Heart left ventricle (tissue), 13 donors: ENCODE data around the gene RASL11B.

Experiments
- CTCF ChIP-seq, 12 donors: fragments of 200-600 bp; sonication (generic) in 4 of 12; IDR thresholded peaks; one replicate each; pipeline versions ENCODE4 v1.5.0 to v1.8.0; 2018 to 2022; ENCODE audit warnings: antibody characterized with exemption in 12 of 12, mild to moderate bottlenecking in 5 of 12
- POLR2A ChIP-seq, 2 donors: fragments of 450-650 bp; IDR thresholded peaks; one replicate each; pipeline ENCODE4 v1.6.1; 2017; ENCODE audit warnings: antibody characterized with exemption in 2 of 2, mild to moderate bottlenecking in 2 of 2, moderate library complexity in 2 of 2
- donor health status: ischemic (EF 13 %, LVEDD 7.1; RV severe dilation, severe dysfunction).
- donor health status: DM: no; HTN: yes; CAD: no.
- donor health status: DM: no; HTN: no; CAD: no.
- donor health status: ischemic (EF 25% LVEDD 6.9; RV normal size, moderate dysfunction).
- donor health status: ischemic (EF 25% LVEDD 5.7; RV mildly dilated, moderate dysfunction).
- donor health status: ischemic (EF 35%, LVEDD 5.7; RV mildly dilated, moderate dysfunction).
- donor health status: nonischemic (EF 11% LVEDD 7.7; RV severe dilation, severe dysfunction).
- donor health status: DM: yes; HTN: yes; CAD: no.
- donor health status: PGD.
- donor health status: ischemic (EF 29% LVEDD 5.4; RV normal size, mild dysfunction).
- donor health status: nonischemic (EF 23%, LVEDD 6.1; RV moderate dilation, normal function).

DNA sequence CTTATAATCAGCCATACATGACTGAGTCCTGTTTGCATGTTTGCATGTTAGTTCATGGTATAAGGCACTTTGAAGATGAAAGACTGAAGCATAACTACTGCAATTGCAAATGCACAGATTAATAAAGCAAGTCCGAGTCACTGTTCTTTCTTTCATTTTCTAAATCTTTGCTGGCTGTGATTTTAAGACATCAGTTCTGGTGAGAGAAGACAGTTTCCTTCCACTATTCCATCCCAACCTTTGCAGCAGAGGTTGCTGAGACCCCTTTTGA is 28.3 kb downstream of the RASL11B start:
- TF ChIP-seq POLR2A (IDR thresholded peaks at IDR 0.05) (no peak), CTCF (IDR thresholded peaks at IDR 0.05) (no peak)
